ENCODE data around the gene MZF1. TPM values are rescaled to one million over a fixed set of nuclear protein-coding genes. Genes with fewer than 3 reads are reported as not detected.

MZF1 gene
- total and polyA plus RNA-seq, 9 of the 15 experiments (the other 6 are each of a cell fraction or from before 2014, with no cell fraction given) = 0.31 to 29.3 (median 11.5) TPM

DNA sequence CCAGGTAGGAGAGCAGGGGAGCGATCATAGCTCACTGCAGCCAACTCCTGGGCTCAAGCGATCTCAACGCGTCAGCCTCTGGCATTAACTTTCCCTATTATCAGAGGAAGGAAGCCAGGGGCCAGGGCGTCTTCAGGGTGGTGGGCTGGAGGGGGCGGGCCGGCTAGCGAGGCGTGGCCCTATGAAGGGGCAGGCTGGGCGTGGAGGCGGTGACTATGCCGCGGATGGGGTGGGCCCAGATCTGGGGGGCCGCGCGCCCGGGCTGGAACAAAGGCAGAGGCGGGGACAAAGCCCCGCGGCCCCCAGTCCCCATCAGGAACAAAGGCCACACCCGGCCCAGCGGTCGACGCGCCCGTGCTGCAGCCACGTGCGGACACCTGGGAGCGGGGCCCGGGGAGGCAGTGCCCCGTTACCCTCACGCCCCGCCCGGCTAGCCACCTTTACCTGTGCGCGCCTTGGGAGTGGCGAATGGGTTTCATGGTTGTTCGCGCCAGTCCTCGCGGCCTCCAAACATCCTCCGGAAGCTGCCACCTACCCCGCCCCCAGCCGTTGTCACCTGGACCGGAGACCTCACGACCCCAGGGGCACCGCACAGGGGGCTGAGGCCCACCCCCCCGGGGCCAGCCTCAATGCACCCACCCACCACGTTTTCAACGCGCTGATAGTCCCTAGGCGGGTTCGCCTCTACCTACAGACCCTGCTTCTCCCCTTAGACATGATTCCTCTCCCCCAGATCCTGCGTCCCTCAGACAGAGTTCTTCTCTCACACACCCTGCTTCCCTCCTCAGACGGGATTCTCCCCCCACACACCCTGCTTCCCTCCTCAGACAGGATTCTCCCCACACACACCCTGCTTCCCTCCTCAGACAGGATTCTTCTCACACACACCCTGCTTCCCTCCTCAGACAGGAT is 34.6 kb downstream of the MZF1 start:
- in situ Hi-C loops (cut with MboI) = no loop called here
- Histone ChIP-seq H2AFZ (ENCODE audit: low read depth, low read length) (no peak overlapping the region), H3K79me2 (ENCODE audit: control insufficient read depth, insufficient read depth, low read length) (no peaks in the 10 kb centered on the region), H3K4me1 (replicated peaks in 1 of 2; ENCODE audit: control insufficient read depth in 2 of 2, insufficient read depth in 2 of 2, low read length in 2 of 2) (peaks cover 0 to 16% of the 10 kb centered on the region in 2 experiments; a peak in 2 of 5 replicates), H3K4me3 (no peak overlapping the region), H3K9ac (ENCODE audit: insufficient read depth in 1 of 2, low read depth in 2 of 2, low read length in 2 of 2) (peak overlapping the region in 1 of 2 experiments; percentile 52; a peak in 1 of 4 replicates), H3K36me3 (ENCODE audit: control insufficient read depth, insufficient read depth, low read length) (no peaks in the 10 kb centered on the region), H3K27me3 (ENCODE audit: control insufficient read depth in 2 of 2, insufficient read depth in 2 of 2, low read length in 2 of 2) (no peaks in the 10 kb centered on the region; a peak in 1 of 5 replicates), H3K9me3 (replicated peaks; ENCODE audit: control insufficient read depth, insufficient read depth, low read depth, low read length) (no peaks in the 10 kb centered on the region), H3K4me2 (ENCODE audit: insufficient read depth, low read length) (no peak overlapping the region), H3K27ac (ENCODE audit: extremely low read depth, low read depth, low read length) (no peak overlapping the region), H4K20me1 (replicated peaks; ENCODE audit: control insufficient read depth, insufficient read depth, low read length) (no peaks in the 10 kb centered on the region), H3K9me1 (ENCODE audit: control insufficient read depth, insufficient read depth, low read length) (no peaks in the 10 kb centered on the region)
- no peak for TF ChIP-seq TAF7 (tag; IDR thresholded peaks at IDR 0.05)
- TF ChIP-seq TAF1 (IDR thresholded peaks at IDR 0.05; ENCODE audit: control insufficient read depth, extremely low read depth, insufficient read depth, low read length, severe bottlenecking) = no peak
- TF ChIP-seq TSC22D4 (tag; IDR thresholded peaks at IDR 0.05) = no peak
- TF ChIP-seq, protein P1, sequence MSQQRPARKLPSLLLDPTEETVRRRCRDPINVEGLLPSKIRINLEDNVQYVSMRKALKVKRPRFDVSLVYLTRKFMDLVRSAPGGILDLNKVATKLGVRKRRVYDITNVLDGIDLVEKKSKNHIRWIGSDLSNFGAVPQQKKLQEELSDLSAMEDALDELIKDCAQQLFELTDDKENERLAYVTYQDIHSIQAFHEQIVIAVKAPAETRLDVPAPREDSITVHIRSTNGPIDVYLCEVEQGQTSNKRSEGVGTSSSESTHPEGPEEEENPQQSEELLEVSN (IDR thresholded peaks at IDR 0.05; ENCODE audit: borderline replicate concordance in 1 of 2, extremely low read depth in 1 of 2, insufficient read depth in 1 of 2, insufficient read length in 1 of 2, low read depth in 1 of 2, low read length in 1 of 2, poor library complexity in 1 of 2, severe bottlenecking in 1 of 2) = peak in 1 of 2 experiments; percentile 27
- peak; percentile 25 for TF ChIP-seq PCBP1 (IDR thresholded peaks at IDR 0.05; ENCODE audit: low read depth, low read length, poor library complexity, severe bottlenecking)
- no peak for TF ChIP-seq RAD21 (CRISPR knock-in tag; conservative IDR thresholded peaks at IDR 0.05 in 1 of 2, IDR thresholded peaks at IDR 0.05 in 1 of 2)
- no peak for TF ChIP-seq RFX1 (IDR thresholded peaks at IDR 0.05)
- TF ChIP-seq, protein P2, sequence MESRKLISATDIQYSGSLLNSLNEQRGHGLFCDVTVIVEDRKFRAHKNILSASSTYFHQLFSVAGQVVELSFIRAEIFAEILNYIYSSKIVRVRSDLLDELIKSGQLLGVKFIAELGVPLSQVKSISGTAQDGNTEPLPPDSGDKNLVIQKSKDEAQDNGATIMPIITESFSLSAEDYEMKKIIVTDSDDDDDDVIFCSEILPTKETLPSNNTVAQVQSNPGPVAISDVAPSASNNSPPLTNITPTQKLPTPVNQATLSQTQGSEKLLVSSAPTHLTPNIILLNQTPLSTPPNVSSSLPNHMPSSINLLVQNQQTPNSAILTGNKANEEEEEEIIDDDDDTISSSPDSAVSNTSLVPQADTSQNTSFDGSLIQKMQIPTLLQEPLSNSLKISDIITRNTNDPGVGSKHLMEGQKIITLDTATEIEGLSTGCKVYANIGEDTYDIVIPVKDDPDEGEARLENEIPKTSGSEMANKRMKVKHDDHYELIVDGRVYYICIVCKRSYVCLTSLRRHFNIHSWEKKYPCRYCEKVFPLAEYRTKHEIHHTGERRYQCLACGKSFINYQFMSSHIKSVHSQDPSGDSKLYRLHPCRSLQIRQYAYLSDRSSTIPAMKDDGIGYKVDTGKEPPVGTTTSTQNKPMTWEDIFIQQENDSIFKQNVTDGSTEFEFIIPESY (CRISPR knock-in tag; IDR thresholded peaks at IDR 0.05) = peak; percentile 69; the same call in 1 of the 2 replicates
- no peak for TF ChIP-seq SRF (CRISPR knock-in tag; IDR thresholded peaks at IDR 0.05)
- TF ChIP-seq, protein P3, sequence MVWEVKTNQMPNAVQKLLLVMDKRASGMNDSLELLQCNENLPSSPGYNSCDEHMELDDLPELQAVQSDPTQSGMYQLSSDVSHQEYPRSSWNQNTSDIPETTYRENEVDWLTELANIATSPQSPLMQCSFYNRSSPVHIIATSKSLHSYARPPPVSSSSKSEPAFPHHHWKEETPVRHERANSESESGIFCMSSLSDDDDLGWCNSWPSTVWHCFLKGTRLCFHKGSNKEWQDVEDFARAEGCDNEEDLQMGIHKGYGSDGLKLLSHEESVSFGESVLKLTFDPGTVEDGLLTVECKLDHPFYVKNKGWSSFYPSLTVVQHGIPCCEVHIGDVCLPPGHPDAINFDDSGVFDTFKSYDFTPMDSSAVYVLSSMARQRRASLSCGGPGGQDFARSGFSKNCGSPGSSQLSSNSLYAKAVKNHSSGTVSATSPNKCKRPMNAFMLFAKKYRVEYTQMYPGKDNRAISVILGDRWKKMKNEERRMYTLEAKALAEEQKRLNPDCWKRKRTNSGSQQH (CRISPR knock-in tag; IDR thresholded peaks at IDR 0.05) = no peak
- TF ChIP-seq, protein P4, sequence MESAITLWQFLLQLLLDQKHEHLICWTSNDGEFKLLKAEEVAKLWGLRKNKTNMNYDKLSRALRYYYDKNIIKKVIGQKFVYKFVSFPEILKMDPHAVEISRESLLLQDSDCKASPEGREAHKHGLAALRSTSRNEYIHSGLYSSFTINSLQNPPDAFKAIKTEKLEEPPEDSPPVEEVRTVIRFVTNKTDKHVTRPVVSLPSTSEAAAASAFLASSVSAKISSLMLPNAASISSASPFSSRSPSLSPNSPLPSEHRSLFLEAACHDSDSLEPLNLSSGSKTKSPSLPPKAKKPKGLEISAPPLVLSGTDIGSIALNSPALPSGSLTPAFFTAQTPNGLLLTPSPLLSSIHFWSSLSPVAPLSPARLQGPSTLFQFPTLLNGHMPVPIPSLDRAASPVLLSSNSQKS (CRISPR knock-in tag; IDR thresholded peaks at IDR 0.05) = no peak
- no peak for TF ChIP-seq FIP1L1 (IDR thresholded peaks at IDR 0.05; ENCODE audit: low read depth, low read length, poor library complexity, severe bottlenecking)
- TF ChIP-seq NCOA1 (IDR thresholded peaks at IDR 0.05; ENCODE audit: low read depth) = no peak
- DNase-seq (ENCODE audit: extremely low read depth in 1 of 4, low spot score in 3 of 4) (no peak), ATAC-seq (0 out of 3 replicates have a peak, but pooled peaks have one; percentile 31), FAIRE-seq (no peak)
- intact Hi-C loops (cut with micrococcal nuclease) = no loop called here
- no TSS peak for BruUV-seq (replicated peaks)
- POLR2A ChIA-PET = no interaction called here
- CTCF ChIA-PET (ENCODE audit: low intra/inter-chr PET ratio) = no interaction called here
- 53% methylated on average over 31 of the region's 55 CpGs for WGBS (ENCODE audit: insufficient coverage, low coverage, missing lambda C conversion rate)

Data from K562 (cell line).